Measurements from ENCODE around the gene BRSK2.

BRSK2 gene

DNA sequence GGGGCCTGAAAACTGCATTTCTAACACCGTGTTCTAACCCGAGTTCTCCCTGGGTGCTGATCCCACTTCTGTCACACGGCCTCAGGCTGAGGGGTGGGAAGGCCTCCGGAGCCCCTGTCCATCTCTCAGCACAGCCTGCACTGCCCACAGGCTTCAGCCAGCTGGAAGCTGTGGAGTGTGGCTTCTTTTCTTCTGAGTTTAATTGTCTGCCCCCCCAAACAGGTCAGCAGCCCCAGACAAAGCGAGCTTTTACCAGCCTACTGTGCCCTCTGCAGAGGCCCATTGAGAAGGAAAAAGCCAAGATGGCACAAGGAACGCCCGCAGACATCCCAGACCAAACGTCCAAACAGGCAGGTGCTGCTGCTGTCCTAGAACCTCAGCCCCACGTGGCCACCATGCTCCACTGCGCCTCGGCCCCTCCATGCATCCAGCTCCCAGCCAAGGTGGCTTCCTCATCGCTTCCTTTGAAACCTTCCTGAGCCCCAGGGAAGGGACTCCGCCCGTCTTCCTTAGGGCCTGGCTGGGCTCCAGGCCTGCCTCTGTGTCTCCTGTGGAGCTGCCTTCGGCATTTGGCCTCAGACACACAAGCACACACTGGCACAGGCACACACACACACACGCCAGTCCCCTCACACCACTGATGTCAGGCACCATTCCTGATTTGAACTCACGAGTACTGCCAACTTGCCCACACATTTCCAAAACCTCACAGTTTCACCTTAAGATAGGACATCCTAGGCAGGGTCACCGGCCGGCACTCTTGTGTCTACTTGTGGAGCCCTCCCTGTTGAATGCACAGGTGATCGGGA lies 95.2 kb downstream of the BRSK2 start:
- TF ChIP-seq, protein P1, sequence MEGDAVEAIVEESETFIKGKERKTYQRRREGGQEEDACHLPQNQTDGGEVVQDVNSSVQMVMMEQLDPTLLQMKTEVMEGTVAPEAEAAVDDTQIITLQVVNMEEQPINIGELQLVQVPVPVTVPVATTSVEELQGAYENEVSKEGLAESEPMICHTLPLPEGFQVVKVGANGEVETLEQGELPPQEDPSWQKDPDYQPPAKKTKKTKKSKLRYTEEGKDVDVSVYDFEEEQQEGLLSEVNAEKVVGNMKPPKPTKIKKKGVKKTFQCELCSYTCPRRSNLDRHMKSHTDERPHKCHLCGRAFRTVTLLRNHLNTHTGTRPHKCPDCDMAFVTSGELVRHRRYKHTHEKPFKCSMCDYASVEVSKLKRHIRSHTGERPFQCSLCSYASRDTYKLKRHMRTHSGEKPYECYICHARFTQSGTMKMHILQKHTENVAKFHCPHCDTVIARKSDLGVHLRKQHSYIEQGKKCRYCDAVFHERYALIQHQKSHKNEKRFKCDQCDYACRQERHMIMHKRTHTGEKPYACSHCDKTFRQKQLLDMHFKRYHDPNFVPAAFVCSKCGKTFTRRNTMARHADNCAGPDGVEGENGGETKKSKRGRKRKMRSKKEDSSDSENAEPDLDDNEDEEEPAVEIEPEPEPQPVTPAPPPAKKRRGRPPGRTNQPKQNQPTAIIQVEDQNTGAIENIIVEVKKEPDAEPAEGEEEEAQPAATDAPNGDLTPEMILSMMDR (IDR thresholded peaks at IDR 0.05; ENCODE audit: low read depth, low read length) = no peak
- DNase-seq (ENCODE audit: low read depth, low spot score) = no peak
- H3K4me3 ChIP-seq (ENCODE audit: low read depth, low read length) = no peak overlapping the region
- in situ Hi-C loops (cut with HindIII; ENCODE audit: low sequenced_read_pairs) = no loop called here

DNA sequence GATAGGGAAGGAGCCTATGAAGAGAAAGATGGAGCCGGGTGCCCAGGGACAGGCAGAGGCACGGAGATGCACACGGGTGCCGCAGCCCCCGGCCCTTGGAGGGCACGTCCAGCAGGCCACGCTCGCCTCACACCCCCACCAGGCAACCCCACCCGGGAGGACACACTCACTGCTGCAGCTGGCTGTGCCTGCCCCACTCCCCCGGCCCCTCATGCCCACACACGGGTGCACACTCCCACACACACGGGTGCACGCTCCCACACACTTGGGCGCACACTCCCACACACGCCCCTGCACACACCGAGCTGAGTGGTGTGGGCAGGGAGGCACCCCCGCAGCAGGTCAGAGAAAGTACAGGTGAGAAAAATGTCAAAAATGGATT lies 95.8 kb downstream of the BRSK2 start:
- in situ Hi-C loops (cut with HindIII; ENCODE audit: low sequenced_read_pairs) = no loop called here
- H3K4me3 ChIP-seq (ENCODE audit: low read depth, low read length) = no peak overlapping the region
- DNase-seq (ENCODE audit: low read depth, low spot score) = no peak
- TF ChIP-seq, protein P1 (IDR thresholded peaks at IDR 0.05; ENCODE audit: low read depth, low read length) = no peak

DNA sequence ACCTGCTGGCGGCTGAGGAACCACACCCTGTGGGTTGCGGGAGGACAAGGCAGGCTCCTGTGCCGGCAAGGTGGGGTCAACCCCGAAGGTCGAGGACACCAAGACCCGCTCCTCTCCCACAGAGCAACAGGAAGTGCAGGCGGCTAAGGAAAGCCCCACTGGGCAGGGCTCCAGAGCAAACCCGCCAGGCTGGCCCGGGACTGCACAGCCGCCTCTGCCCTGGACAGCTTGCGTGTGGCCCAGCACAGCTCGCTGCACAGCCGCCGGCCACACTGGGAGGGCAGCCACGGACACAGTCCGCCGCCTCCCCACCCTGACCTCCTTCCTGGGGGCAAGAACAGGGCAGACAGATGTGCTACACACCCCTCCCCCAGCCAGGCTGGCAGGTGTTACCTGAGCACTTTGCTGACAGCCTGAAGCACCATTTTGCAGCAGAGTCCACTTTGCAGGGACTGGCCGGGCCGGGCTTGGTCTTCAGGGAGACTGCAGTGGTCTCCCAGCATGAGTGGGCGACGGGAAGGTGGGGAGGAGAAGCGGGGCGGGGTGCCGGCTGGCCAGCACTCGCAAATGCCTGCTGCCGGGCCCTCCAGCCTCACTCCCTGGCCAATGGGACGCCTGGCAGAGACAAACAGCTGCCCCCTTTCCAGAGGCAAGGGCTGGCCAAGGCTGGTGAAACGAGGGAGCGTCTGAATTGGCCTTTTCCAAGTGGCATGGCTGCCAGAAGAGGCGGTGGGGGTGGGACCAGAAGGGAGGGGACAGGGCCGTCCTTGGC lies 96.5 kb downstream of the BRSK2 start, which contains the start of gene MOB2:
Gene MOB2 (minus strand): TSS at position 726 of the 772 bp plus-strand sequence. CDS start 223 bp downstream, at position 503.
- no peak for DNase-seq (ENCODE audit: low read depth, low spot score)
- TF ChIP-seq, protein P1 (IDR thresholded peaks at IDR 0.05; ENCODE audit: low read depth, low read length) = no peak
- in situ Hi-C loops (cut with HindIII; ENCODE audit: low sequenced_read_pairs) = no loop called here
- H3K4me3 ChIP-seq (ENCODE audit: low read depth, low read length) = no peak within 1 kb of the TSS

DNA sequence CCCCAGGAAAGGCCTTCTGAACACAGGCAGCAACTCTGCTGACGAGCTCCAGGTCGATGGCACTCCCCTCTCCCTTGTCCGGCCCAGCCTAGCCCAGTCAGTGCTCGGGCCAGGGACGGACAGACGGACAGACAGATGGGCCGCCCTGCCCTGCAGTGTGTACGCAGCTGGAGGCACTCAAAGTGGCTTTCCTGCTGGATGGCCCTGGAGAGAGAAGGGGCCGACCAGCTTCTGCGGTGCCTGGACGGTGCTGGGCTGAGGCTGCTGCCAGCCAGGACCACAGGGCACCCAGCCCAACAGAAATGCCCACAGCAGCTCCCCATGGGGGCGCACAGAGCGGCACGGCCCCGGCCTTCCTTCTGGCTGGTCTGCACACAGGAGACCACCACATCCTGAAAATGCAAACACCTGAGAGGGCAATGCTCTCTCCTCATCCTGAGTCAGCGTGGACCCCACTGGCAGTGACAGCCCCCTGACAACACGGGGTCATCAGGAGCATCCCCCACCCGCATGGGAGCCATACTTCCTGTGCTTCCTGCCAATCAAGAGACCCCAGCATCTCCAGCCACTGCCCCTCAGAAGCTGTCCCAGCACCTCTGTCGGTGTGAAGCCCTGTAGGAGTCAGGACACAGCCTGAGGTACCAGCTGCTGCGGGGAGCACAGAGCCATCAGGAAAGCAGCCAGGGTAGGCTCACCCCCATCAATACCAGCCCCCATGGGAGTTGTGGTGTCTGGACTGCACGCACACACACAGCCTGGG lies 97.5 kb downstream of the BRSK2 start:
- DNase-seq (ENCODE audit: low read depth, low spot score) = no peak

DNA sequence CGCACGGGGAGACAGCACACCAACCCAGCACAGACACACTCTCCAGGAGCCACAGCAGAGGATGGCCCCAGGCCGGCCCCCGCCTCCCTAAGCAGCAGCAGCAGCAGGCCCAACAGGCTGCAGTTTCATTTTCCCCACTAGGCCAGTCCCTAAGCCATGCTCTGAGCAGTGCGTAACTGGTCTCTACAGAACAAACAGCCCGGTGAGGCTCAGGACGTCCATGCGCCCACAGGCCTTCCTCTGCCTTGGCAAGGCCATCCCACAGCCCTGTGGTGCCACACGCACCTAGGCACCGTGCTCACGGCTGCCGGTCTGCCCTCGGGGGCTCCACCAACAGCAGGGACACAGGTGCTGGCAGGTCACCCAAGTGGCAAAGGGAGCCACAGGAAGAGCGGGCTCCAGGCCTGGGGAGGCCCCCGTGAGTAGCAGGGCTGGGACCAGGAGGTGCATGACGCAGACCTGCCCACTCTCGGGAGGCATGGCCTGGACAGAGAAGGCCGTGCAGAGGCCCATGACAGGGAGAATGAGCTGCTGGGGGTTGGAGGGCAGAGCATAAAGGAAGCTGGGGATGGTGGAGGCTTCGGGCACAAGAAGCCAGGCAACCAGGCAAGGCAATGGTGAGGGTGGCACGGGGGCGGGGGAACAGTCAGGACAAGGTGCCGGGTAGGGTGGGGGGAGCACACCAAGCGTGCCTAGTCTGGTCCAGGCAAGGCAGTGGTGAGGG lies 98.3 kb downstream of the BRSK2 start:
- no peak for DNase-seq (ENCODE audit: low read depth, low spot score)
- in situ Hi-C loops (cut with HindIII; ENCODE audit: low sequenced_read_pairs) = no loop called here
- H3K4me3 ChIP-seq (ENCODE audit: low read depth, low read length) = no peak overlapping the region
- TF ChIP-seq, protein P1 (IDR thresholded peaks at IDR 0.05; ENCODE audit: low read depth, low read length) = no peak

More for the DNA sequence above, 97.5 kb downstream of the BRSK2 start:
- in situ Hi-C loops (cut with HindIII; ENCODE audit: low sequenced_read_pairs) = no loop called here
- TF ChIP-seq, protein P1 (IDR thresholded peaks at IDR 0.05; ENCODE audit: low read depth, low read length) = no peak
- H3K4me3 ChIP-seq (ENCODE audit: low read depth, low read length) = no peak overlapping the region
